ENCODE measurements around the gene TMTC2. TPM values are rescaled to one million over a fixed set of nuclear protein-coding genes. Genes with fewer than 3 reads are reported as not detected.

TMTC2 gene
- total RNA-seq, 1 donor from 2014 or later: 31.4 TPM

DNA sequence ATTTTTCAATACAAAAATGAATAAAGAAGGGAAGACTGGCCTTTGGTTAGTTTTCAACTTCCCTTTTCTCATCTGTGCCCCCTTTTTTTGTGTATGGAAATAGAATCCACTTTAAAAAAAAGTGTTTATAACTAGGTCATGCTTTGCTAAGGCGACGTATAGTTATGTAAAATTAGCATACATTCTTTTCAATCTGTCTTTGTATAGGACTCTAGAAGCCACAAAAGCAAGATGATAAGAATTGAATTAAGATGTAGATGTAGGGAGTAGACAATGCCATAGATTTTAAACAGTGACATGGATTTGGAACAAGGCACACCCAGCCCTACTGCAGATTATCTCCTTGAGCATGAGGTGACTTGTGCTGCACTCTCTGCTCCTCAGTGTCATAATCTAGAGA lies 354.3 kb downstream of the TMTC2 start:
- Histone ChIP-seq H3K9me3 (no peaks in the 10 kb centered on the region), H3K27me3 (ENCODE audit: low read depth) (no peaks in the 10 kb centered on the region), H3K36me3 (no peaks in the 10 kb centered on the region), H3K4me1 (no peaks in the 10 kb centered on the region), H3K27ac (no peak overlapping the region), H3K4me3 (no peak overlapping the region)
- intact Hi-C loops (cut with DNase I): no loop called here
- DNase-seq: no peak
- TF ChIP-seq, protein P1, sequence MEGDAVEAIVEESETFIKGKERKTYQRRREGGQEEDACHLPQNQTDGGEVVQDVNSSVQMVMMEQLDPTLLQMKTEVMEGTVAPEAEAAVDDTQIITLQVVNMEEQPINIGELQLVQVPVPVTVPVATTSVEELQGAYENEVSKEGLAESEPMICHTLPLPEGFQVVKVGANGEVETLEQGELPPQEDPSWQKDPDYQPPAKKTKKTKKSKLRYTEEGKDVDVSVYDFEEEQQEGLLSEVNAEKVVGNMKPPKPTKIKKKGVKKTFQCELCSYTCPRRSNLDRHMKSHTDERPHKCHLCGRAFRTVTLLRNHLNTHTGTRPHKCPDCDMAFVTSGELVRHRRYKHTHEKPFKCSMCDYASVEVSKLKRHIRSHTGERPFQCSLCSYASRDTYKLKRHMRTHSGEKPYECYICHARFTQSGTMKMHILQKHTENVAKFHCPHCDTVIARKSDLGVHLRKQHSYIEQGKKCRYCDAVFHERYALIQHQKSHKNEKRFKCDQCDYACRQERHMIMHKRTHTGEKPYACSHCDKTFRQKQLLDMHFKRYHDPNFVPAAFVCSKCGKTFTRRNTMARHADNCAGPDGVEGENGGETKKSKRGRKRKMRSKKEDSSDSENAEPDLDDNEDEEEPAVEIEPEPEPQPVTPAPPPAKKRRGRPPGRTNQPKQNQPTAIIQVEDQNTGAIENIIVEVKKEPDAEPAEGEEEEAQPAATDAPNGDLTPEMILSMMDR (IDR thresholded peaks at IDR 0.05): no peak
- ATAC-seq: no peak

DNA sequence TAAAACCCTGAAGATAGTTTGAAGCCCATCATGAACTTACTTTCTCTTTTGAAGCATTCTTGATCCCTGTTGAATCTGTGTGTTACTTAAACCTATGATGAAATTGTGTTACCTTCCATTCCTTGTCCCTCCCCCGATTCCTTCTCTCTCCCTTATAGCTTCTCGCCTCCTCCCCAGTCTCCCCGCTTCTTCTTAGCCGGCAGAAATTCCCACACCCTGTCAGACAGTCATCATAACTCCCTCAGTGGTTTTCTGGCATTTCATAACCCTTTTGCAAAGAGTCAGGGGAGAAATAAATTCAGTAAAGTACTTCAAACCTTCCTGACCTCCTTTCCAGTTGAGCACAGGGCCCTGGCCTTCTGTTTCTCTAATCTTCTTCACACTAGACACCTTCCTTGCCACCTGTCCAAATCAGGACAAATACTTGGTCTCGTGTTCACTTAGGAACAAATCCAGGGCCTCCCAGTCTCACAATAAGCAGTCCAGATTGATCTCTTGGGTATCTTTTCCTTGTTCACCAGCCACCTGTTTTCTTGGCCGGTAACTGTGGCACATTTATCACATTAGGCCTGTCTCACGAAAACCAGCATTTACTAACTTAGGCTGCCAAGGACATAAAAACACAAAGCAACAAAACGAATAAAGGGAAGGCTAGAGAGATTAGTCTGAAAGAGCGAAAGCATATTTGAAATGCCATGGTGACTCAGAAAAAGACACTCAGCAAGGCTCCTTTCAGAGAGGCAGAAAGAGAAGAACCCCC lies 355.9 kb downstream of the TMTC2 start:
- TF ChIP-seq, protein P1 (IDR thresholded peaks at IDR 0.05): no peak
- Histone ChIP-seq H3K9me3 (no peaks in the 10 kb centered on the region), H3K36me3 (no peaks in the 10 kb centered on the region), H3K4me1 (no peaks in the 10 kb centered on the region), H3K27me3 (ENCODE audit: low read depth) (no peaks in the 10 kb centered on the region), H3K4me3 (no peak overlapping the region), H3K27ac (no peak overlapping the region)
- no peak for DNase-seq
- ATAC-seq: no peak
- intact Hi-C loops (cut with DNase I): no loop called here

DNA sequence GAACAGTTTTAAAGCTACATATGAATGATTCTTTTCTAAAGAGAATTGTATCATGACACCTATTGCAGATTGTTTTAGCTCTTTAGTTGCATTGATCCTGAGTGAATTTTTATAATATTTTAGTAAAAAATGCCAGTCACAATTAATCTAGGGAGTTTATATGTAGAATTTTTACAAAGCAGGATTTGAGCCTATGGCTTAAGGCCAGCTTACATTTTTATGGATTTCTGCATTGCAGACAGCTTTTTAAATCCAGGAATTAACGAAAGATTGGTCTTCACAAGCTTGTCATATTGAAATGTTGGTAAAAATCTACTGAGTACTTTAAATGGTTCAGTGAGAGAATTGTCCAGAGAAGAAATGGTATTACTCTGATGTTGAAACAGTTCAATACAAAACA lies 358.0 kb downstream of the TMTC2 start:
- no peaks in the 10 kb centered on the region for H3K4me1 ChIP-seq
- TF ChIP-seq, protein P1 (IDR thresholded peaks at IDR 0.05): no peak
- no peaks in the 10 kb centered on the region for H3K36me3 ChIP-seq
- no peak for ATAC-seq
- H3K9me3 ChIP-seq: no peaks in the 10 kb centered on the region
- no peak overlapping the region for H3K27ac ChIP-seq
- intact Hi-C loops (cut with DNase I): no loop called here
- H3K27me3 ChIP-seq (ENCODE audit: low read depth): no peaks in the 10 kb centered on the region
- no peak for DNase-seq
- no peak overlapping the region for H3K4me3 ChIP-seq

GRCh38 chr12:83046019-83046418 lies 359.3 kb downstream of the TMTC2 start:
- intact Hi-C loops (cut with DNase I): no loop called here

DNA sequence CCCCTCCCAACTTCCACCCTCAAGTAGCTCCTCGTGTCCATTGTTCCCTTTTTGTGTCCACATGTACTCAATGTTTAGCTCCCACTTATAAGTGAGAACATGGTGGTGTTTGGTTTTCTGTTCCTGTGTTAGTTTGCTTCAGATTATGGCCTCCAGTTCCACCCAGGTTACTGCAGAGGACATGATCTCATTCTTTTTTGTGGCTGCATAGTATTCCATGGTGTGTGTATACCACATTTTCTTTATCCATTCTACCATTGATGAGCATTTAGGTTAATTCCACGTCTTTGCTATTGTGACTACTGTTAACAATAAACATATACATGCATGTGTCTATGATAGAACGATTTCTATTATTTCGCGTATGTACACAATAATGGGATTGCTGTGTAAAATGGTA lies 362.6 kb downstream of the TMTC2 start:
- Histone ChIP-seq H3K9me3 (no peaks in the 10 kb centered on the region), H3K27ac (no peak overlapping the region), H3K4me3 (no peak overlapping the region), H3K36me3 (peaks cover 10% of the 10 kb centered on the region), H3K4me1 (no peaks in the 10 kb centered on the region), H3K27me3 (ENCODE audit: low read depth) (no peaks in the 10 kb centered on the region)
- ATAC-seq (no peak), DNase-seq (no peak)
- intact Hi-C loops (cut with DNase I): no loop called here
- TF ChIP-seq, protein P1 (IDR thresholded peaks at IDR 0.05): no peak

More at GRCh38 chr12:83046019-83046418, 359.3 kb downstream of the TMTC2 start:
- Histone ChIP-seq H3K4me1 (no peaks in the 10 kb centered on the region), H3K9me3 (no peaks in the 10 kb centered on the region), H3K27me3 (ENCODE audit: low read depth) (no peaks in the 10 kb centered on the region), H3K36me3 (peaks cover 4% of the 10 kb centered on the region), H3K4me3 (no peak overlapping the region), H3K27ac (no peak overlapping the region)
- TF ChIP-seq, protein P1 (IDR thresholded peaks at IDR 0.05): no peak
- no peak for DNase-seq
- ATAC-seq: no peak

All from lower lobe of right lung (tissue), 2 donors.